HEK293T (cell line): Measurements from ENCODE around the gene KRT85.

Source experiments
- ARNT ChIP-seq: fragments of 450-650 bp; IDR thresholded peaks from 2 replicates; pipeline ENCODE4 v1.6.1; 2017; ENCODE audit warnings: mild to moderate bottlenecking
- BHLHE40 ChIP-seq: fragments of 450-650 bp; IDR thresholded peaks from 2 replicates; pipeline ENCODE4 v1.6.1; 2016; ENCODE audit warnings: mild to moderate bottlenecking, moderate library complexity, borderline replicate concordance
- ELF4 ChIP-seq: fragments of 450-650 bp; IDR thresholded peaks from 2 replicates; pipeline ENCODE4 v1.6.1; 2017; ENCODE audit warnings: antibody characterized with exemption
- FOXA1 ChIP-seq: fragments of 450-650 bp; IDR thresholded peaks from 2 replicates; pipeline ENCODE4 v1.6.1; 2016; ENCODE audit warnings: mild to moderate bottlenecking
- FOXK2 ChIP-seq: fragments of 450-650 bp; IDR thresholded peaks from 2 replicates; pipeline ENCODE4 v1.6.1; 2016; ENCODE audit warnings: mild to moderate bottlenecking
- FOXM1 ChIP-seq: fragments of 450-650 bp; IDR thresholded peaks from 2 replicates; pipeline ENCODE4 v1.6.1; 2017; ENCODE audit warnings: mild to moderate bottlenecking, borderline replicate concordance
- HDGF ChIP-seq: fragments of 450-650 bp; IDR thresholded peaks from 2 replicates; pipeline ENCODE4 v1.6.1; 2017; ENCODE audit warnings: antibody characterized with exemption, borderline replicate concordance
- L3MBTL2 ChIP-seq: fragments of 450-650 bp; conservative IDR thresholded peaks from 2 replicates; pipeline ENCODE4 v1.6.1; 2016; ENCODE audit warnings: mild to moderate bottlenecking
- LEF1 ChIP-seq: fragments of 450-650 bp; IDR thresholded peaks from 2 replicates; pipeline ENCODE4 v1.6.1; 2017; ENCODE audit warnings: mild to moderate bottlenecking, borderline replicate concordance
- NFRKB ChIP-seq: fragments of 450-650 bp; IDR thresholded peaks from 2 replicates; pipeline ENCODE4 v1.6.1; 2016; ENCODE audit warnings: mild to moderate bottlenecking, moderate library complexity
- SP1 ChIP-seq: fragments of 450-650 bp; IDR thresholded peaks from 2 replicates; pipeline ENCODE4 v1.6.1; 2017
- SUZ12 ChIP-seq: fragments of 450-650 bp; IDR thresholded peaks from 2 replicates; pipeline ENCODE4 v1.6.1; 2016; ENCODE audit warnings: mild to moderate bottlenecking
- TARDBP ChIP-seq: fragments of 450-650 bp; IDR thresholded peaks from 2 replicates; pipeline ENCODE4 v1.6.1; 2016
- ZNF384 ChIP-seq: fragments of 450-650 bp; IDR thresholded peaks from 2 replicates; pipeline ENCODE4 v1.6.1; 2016

DNA sequence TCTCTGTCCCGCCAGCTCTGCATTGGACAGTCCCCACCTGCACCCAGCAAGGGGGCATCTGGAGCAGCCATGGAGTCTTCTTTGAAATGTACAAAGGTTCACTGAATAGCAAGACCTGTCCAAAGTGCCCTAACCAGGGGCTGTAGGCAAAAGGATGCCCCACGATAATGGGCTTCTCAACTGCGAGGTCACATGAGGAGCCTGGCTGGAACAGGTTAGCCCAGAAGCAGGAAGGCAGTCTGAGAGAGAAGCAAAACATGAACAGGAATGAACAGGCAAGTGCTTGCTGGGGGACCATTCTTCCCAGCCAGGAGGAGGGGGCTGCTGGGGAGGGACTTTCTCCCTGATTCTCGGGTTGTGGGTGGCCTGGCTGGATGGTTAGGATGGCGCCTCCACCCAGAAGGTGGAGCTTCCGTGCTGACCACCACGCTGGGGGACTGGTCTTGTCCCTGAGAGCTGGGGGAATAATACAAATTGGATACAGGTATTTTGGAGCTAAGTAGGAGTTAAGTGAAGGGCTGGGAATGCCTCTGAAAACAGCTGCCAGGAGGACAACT lies 7.1 kb downstream of the KRT85 start:
- TF ChIP-seq SP1, result no peak
- no peak for TF ChIP-seq SUZ12
- TF ChIP-seq FOXM1, result no peak
- TF ChIP-seq HDGF, result no peak
- TF ChIP-seq FOXA1, result no peak
- TF ChIP-seq ELF4, result no peak
- TF ChIP-seq LEF1, result no peak
- no peak for TF ChIP-seq ZNF384
- no peak for TF ChIP-seq BHLHE40
- TF ChIP-seq TARDBP, result no peak
- TF ChIP-seq ARNT, result no peak
- TF ChIP-seq L3MBTL2, result no peak
- TF ChIP-seq FOXK2, result no peak
- no peak for TF ChIP-seq NFRKB
